ENCODE data around the gene SLC35B2.
A peak's percentile ranks its signal among the peaks of the same experiment; 100 is the strongest.

SLC35B2 gene

GRCh38 chr6:44257025-44257752, at the start of gene SLC35B2:
Gene SLC35B2 (minus strand): TSS chr6:44257528. CDS start chr6:44257410, 118 bp downstream.
- DNase-seq (ENCODE audit: low read depth, low spot score), result peak; percentile 76
- in situ Hi-C loops (cut with HindIII; ENCODE audit: low sequenced_read_pairs), result no loop called here
- TF ChIP-seq CTCF (IDR thresholded peaks at IDR 0.05; ENCODE audit: low read depth, low read length), result peak; percentile 52
- peak within 1 kb of the TSS; percentile 85 for H3K4me3 ChIP-seq (ENCODE audit: low read depth, low read length)

GRCh38 chr6:44306710-44307109, 49.4 kb upstream of the SLC35B2 start:
- H3K4me3 ChIP-seq (ENCODE audit: low read depth, low read length), result no peak overlapping the region
- no peak for DNase-seq (ENCODE audit: low read depth, low spot score)
- in situ Hi-C loops (cut with HindIII; ENCODE audit: low sequenced_read_pairs), result no loop called here
- no peak for TF ChIP-seq CTCF (IDR thresholded peaks at IDR 0.05; ENCODE audit: low read depth, low read length)

GRCh38 chr6:44305200-44305725, 47.9 kb upstream of the SLC35B2 start:
- in situ Hi-C loops (cut with HindIII; ENCODE audit: low sequenced_read_pairs), result no loop called here
- no peak overlapping the region for H3K4me3 ChIP-seq (ENCODE audit: low read depth, low read length)
- no peak for TF ChIP-seq CTCF (IDR thresholded peaks at IDR 0.05; ENCODE audit: low read depth, low read length)
- DNase-seq (ENCODE audit: low read depth, low spot score), result no peak

GRCh38 chr6:44304282-44305199, 47.2 kb upstream of the SLC35B2 start:
- H3K4me3 ChIP-seq (ENCODE audit: low read depth, low read length), result no peak overlapping the region
- peak; percentile 42 for DNase-seq (ENCODE audit: low read depth, low spot score)
- in situ Hi-C loops (cut with HindIII; ENCODE audit: low sequenced_read_pairs), result no loop called here
- peak; percentile 81 for TF ChIP-seq CTCF (IDR thresholded peaks at IDR 0.05; ENCODE audit: low read depth, low read length)

GRCh38 chr6:44303842-44304241, 46.5 kb upstream of the SLC35B2 start:
- no peak for DNase-seq (ENCODE audit: low read depth, low spot score)
- no peak for TF ChIP-seq CTCF (IDR thresholded peaks at IDR 0.05; ENCODE audit: low read depth, low read length)
- in situ Hi-C loops (cut with HindIII; ENCODE audit: low sequenced_read_pairs), result no loop called here
- no peak overlapping the region for H3K4me3 ChIP-seq (ENCODE audit: low read depth, low read length)

GRCh38 chr6:44302856-44303255, 45.5 kb upstream of the SLC35B2 start:
- in situ Hi-C loops (cut with HindIII; ENCODE audit: low sequenced_read_pairs), result no loop called here
- no peak overlapping the region for H3K4me3 ChIP-seq (ENCODE audit: low read depth, low read length)
- no peak for TF ChIP-seq CTCF (IDR thresholded peaks at IDR 0.05; ENCODE audit: low read depth, low read length)
- DNase-seq (ENCODE audit: low read depth, low spot score), result no peak

All from astrocyte of the spinal cord (primary cell).